Measurements from ENCODE around the gene AREL1.

Gene AREL1

DNA sequence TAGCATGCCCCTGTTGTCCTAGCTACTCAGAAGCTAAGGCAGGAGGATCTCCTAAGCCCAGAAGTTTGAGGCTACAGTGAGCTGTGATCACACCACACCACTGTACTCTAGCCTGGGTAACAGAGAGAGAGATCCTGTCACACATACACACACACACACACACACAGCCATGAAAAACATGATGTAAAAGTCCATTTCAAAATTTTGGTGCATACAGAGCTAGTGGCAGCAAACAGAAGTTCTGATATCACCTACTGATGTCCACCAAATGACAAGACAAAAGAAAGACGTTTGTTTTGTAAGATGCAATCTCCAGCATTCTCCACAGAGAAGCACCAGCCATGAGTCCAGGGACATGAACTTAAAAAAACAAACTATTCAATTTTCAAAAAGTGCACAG, 15.9 kb downstream of the AREL1 start:
- no peak for DNase-seq

DNA sequence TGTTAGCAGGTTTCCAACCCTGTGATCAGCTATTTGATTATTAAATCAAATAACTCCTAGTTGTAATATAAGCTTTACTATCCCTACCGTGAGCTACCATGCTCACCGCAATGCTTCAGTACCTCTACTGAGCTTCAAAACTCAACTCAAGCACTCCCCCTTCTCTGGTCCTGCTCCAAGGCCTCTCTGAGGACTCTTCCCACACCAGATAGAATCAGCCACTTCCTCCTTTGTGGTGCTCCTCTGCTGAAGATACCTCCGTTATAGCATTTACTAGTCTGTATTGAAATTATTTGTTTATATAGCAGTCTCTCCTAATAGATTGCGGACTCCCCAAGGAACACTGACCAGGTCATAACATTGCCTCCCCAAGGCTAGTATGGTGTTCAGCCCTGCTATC, 17.5 kb downstream of the AREL1 start:
- no peak for DNase-seq

DNA sequence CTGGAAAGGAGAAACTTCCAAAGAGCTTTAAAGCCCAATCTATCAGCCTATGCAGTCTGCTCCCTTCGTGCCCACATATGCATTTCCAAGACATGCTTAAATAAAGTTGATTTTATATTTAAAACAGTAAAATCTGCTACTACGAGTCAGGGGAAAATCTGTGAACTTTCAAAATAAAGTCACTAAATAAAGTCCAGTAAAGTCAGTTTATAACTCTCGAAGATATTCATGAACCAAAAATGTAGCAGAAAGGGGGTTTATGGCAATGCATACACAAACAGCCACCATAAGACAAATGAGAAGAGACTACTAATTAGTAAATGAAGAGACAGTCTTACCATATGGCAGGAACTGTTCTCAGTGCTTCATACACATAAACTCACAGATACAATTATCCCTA, 19.7 kb downstream of the AREL1 start:
- no peak for DNase-seq

- no peak for DNase-seq
These were observed 21.4 kb downstream of the AREL1 start for GRCh38 chr14:74691456-74691855.

DNA sequence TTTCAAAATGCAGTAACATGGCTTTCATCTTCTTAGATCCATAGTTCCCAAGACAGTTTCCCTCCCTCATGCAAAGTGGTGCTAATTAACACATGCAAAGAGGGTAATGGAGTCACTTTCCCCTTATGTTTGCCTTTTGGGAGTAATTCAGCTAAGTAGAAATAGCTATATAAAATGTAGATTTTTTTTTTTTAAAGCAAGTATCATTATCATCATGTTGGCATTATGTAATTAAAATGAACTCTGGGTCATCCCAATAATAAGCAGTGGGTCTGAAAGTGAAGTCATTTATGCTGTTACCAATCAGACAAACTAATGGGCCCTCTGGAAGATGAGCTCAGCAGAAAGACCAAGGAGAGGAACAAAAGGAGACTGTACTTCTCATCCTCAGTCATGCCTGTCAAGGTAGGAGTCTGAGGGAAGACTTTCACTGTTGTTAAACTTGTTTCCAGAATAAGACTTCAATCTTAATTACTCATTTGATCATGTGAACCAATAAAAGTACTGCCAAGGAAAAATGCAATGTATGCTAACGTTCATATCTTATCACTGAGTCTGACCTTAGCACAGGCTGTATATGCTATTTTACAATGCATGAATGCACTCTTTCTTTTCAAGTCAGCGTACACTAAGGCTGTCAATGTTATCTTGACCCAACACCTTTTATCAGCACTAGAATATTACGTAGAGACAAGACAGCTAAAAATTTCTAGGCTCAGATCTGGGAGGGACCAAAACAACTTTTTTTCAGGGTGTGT, 26.8 kb downstream of the AREL1 start:
- DNase-seq, result no peak

GRCh38 chr14:74685056-74685455, 27.8 kb downstream of the AREL1 start:
- peak; percentile 45 for DNase-seq

- DNase-seq, result peak; percentile 54
These were observed 28.4 kb downstream of the AREL1 start for GRCh38 chr14:74684434-74684833.

GRCh38 chr14:74683406-74683805, 29.5 kb downstream of the AREL1 start:
- no peak for DNase-seq

GRCh38 chr14:74682169-74682952, 30.5 kb downstream of the AREL1 start:
- no peak for DNase-seq

- DNase-seq, result no peak
These were observed 37.7 kb downstream of the AREL1 start for GRCh38 chr14:74675219-74675618.

DNA sequence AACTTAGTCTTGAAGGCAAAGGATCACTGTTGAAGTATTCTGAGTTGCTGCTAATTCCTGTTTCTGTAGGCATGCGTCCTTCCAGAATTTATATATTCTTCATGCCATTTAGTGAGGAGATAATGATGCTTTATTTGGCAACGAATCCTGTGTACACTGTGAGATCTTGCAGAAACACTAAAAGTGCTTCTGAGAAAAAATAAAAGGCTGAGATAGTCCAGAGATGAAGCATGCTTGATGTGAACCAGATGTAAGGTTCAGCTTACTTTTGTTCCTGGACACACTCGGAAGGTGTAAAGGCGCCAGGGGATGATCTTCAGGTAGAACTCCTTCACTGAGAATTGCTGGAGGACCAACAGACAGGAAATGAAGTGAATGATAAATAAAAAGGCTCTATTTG, 39.1 kb downstream of the AREL1 start:
- no peak for DNase-seq

DNA sequence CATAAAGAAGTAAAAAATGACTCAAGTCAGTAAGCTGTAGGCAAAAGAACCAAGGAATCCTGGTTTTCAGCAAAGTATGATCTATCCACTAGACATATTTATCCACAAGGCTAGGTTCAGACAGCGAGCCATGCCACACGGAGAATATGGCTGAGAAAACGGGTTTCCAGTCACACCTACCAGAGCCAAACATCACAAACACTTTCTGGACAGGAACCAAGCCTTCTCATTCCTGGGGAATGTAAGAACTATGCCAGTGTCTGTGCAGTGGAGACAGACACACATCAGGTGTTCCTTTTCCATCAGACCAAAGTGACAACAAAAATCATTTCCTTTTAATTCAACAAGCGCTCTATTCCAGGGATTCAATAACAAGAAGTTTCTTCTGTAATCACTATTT, 41.1 kb downstream of the AREL1 start:
- DNase-seq, result no peak

DNA sequence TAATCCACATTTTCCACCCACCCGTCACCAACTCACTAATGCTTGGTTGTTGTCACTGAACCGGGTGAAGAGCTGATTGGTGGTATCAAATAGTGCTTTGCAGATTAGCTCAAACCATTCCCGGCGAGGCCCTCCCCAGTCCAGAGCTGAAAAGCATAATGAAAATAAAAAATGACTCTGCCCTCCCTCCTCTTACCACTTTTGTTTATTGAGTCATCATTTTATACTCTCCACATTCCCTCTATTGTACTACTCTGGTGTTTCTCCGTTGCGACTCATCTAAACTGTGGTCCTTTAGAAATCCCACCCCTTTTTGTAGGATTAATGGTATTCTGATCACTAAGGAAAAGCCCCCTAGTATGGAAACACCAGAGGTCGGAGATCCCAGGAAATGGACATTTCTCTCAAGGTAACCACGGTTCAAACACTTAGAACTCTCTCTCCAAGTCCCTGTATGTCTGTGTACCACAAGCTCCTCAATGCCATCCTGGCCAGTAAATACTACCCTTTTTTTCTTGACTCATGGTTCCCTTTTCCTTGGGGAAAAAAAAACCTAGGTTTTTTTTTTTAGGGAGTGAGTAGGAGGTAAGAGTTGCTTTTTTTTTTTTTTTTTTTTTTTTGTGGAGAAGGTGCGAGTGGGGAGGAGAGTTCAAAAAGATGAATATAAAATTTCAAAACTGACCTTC, 42.0 kb downstream of the AREL1 start:
- DNase-seq, result no peak

- no peak for DNase-seq
These were observed 43.0 kb downstream of the AREL1 start for GRCh38 chr14:74669846-74670245.

DNA sequence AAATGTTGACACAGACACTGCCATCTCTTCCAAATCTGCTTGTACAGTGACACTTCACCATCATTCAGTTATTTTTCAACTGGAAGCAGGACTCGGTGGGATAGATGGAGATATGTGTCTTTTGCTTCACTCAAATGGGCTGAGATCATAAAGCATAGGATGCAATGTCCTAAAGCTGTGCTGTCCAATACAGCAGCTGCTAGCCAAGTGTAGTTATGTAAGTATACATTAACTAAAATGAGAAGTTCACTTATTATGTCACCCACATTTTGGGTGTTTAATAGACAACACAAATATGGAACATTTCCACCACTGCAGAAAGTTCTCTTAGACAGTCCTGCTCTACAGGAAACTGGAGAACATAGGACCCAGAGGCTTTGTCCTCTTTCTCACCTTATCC, 43.6 kb downstream of the AREL1 start:
- DNase-seq, result no peak

GRCh38 chr14:74667758-74668157, 45.1 kb downstream of the AREL1 start:
- DNase-seq, result no peak

DNA sequence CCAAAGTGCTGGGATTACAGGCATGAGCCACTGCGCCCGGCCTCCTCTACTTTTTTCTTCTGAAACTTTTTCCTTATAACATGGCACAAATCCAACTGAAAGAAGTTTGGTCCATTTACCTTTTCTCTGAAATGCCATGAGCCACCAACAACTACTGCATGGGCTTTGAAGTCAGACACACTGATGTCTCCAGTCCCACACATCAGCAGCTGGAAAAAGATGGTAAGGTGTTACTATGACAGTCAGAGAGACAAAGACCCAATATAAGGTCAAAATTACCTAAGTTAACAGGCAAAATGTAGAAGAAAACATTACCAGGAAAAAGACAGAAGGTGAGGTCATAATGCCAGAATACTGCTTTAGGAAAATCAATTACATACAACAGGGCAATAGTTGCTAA, 48.2 kb downstream of the AREL1 start:
- DNase-seq, result no peak

DNA sequence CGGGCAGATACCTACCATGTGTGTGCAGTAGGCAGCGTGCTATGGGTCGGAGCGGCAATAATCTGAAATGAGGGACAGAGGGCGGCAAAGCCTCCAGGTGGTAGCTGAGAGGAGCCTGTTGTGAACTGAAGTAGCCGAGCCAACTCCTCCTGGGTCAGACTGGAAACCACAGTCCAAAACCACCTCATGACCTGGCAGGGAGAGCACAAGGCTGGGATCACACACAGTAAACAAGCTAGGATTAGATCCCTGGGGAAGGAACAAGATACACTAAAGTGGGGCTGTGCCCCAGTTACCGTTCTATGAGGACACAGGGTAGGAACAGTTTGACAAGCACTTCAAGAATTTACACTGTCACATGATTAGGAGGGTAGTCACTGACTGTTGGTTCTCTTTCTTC, 49.0 kb downstream of the AREL1 start:
- DNase-seq, result no peak

DNA sequence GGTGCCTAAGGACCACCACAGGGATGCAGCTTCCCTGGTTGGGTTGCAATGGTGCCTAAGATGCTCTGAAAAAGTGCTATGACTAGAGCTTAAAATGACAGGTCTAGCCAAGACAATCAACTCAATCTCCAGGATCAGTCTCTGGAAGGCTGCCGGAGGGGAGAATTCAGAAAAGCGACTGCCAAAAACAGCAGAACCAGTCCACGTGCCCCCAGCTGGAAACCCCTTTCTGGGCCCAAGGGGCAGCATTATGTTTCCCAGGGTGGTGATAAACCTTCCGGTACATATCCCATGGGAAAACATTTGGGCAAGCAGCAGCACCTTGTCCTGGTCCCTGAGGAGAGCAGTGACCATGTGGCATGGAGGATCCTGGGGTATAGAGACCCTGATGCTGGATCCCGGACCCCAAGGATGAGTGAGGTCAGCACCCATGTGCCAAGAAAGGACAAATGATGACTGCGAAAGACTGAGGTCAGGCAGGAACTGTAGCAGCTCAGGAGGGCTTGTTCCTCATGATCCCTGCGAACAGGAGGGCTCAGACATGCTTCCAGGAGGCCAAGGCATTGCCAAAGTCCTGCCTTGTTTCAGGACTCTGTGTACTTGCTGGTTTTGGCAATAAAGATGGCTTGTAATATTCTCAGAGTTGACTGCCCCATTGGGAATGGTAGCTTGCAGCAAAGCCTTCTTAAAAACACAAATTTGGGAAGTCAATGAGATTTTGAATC, 51.0 kb downstream of the AREL1 start:
- DNase-seq, result no peak

GRCh38 chr14:74660863-74661262, 52.0 kb downstream of the AREL1 start:
- DNase-seq, result no peak

DNA sequence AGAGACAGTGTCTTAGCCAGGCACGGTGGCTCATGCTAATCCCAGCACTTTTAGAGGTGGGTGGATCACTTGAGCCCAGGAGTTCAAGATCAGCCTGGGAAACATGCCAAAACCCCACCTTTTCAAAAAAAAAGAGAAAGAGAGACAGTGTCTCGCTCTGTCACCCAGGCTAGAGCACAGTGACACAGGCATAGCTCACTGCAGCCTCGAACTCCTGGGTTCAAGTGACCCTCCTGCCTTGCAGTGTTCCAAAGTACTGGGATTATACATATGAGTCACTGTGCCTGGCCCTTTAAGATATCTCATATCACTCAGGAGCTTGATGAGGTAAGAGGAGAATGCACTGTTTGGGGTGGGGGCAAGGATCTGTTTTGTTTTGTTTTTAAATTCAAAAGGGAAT, 52.7 kb downstream of the AREL1 start:
- no peak for DNase-seq

GRCh38 chr14:74658535-74659131, 54.2 kb downstream of the AREL1 start:
- DNase-seq, result no peak

DNA sequence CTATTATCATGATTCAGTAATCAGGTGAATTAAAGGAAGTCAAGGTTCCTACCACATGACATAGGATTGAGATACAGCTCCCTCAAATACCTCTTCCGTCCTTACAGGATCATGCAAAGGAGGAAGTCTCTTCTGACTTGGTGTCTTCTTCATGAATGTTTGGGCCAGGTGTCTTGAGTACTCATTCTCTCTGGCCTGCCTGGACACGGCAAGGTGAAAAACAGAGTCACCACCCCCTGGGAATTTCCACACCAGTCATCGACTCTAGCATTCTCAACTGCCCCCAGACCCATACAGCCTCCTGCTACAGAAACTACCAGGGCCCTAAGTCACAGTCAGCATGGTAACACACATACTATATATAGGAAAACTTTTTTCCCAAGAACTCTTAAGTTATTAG, 55.9 kb downstream of the AREL1 start:
- DNase-seq, result no peak
